Kidney glomerular epithelial cell (primary cell): ENCODE measurements around the gene ABI3.

Experiments used
- DNase-seq: peaks from one replicate; lab custom pipeline; 2025; lab: John Stamatoyannopoulos, UW

Gene ABI3

GRCh38 chr17:49225554-49226236 is 15.2 kb downstream of the ABI3 start:
- DNase-seq, result no peak

- no peak for DNase-seq
Observed at GRCh38 chr17:49226771-49227435, 16.4 kb downstream of the ABI3 start.

- peak; percentile 33 for DNase-seq
Observed at GRCh38 chr17:49227436-49228261, 17.1 kb downstream of the ABI3 start.

GRCh38 chr17:49229076-49229804 is 18.7 kb downstream of the ABI3 start:
- no peak for DNase-seq

GRCh38 chr17:49229805-49230600 is 19.5 kb downstream of the ABI3 start:
- no peak for DNase-seq

GRCh38 chr17:49230636-49231562 is 20.4 kb downstream of the ABI3 start, which contains the start of gene PHOSPHO1:
Gene PHOSPHO1, minus strand, starts transcription at chr17:49230787. Its CDS starts 4,096 bp downstream, at chr17:49226691.
- peak; percentile 72 for DNase-seq

- DNase-seq, result no peak
Observed at GRCh38 chr17:49231563-49231894, 21.0 kb downstream of the ABI3 start.

GRCh38 chr17:49234509-49235080 is 24.1 kb downstream of the ABI3 start:
- no peak for DNase-seq

GRCh38 chr17:49235896-49236295 is 25.4 kb downstream of the ABI3 start:
- DNase-seq, result no peak

- DNase-seq, result no peak
Observed at GRCh38 chr17:49239963-49240362, 29.5 kb downstream of the ABI3 start.

GRCh38 chr17:49240619-49241018 is 30.1 kb downstream of the ABI3 start:
- DNase-seq, result no peak

- no peak for DNase-seq
Observed at GRCh38 chr17:49241040-49241439, 30.5 kb downstream of the ABI3 start.

GRCh38 chr17:49241692-49242397 is 31.3 kb downstream of the ABI3 start:
- no peak for DNase-seq

GRCh38 chr17:49242813-49243212 is 32.3 kb downstream of the ABI3 start:
- no peak for DNase-seq

- DNase-seq, result no peak
Observed at GRCh38 chr17:49244839-49245238, 34.3 kb downstream of the ABI3 start.

- DNase-seq, result no peak
Observed at GRCh38 chr17:49247944-49248343, 37.4 kb downstream of the ABI3 start.

GRCh38 chr17:49249292-49249794 is 38.8 kb downstream of the ABI3 start:
- DNase-seq, result no peak

- no peak for DNase-seq
Observed at GRCh38 chr17:49249890-49250522, 39.5 kb downstream of the ABI3 start.
